PC-9 (cell line): ENCODE measurements around the gene ZNF710. TPM values are rescaled to one million over a fixed set of nuclear protein-coding genes. Genes with fewer than 3 reads are reported as not detected.

Source experiments
- BruUV-seq: library from RNA; stranded (reverse); fragments of 400-500 nt; replicated peaks from 2 replicates; lab custom pipeline; 2021; lab: Mats Ljungman, UMichigan
- CTCF ChIA-PET: fragments of 300-600 bp; sonication (Branson Sonifier 250); formaldehyde crosslinking; loops from one replicate; lab custom pipeline; 2022; ENCODE audit warnings: antibody characterized with exemption; lab: Charles Lee
- POLR2A ChIA-PET: fragments of 300-600 bp; sonication (Branson Sonifier 250); formaldehyde crosslinking; loops from one replicate; lab custom pipeline; 2022; ENCODE audit warnings: antibody characterized with exemption; ENCODE audit not compliant: unreplicated experiment; lab: Charles Lee
- DNase-seq, 2 experiments: peaks; one replicate each; pipeline versions ENCODE4 v3.0.0 to v3.0.0-alpha.2; 2015 to 2022; ENCODE audit warnings: mixed read lengths in 1 of 2
- H2AFZ ChIP-seq: fragments of 200-600 bp; sonication (generic); 2 replicates; pipeline ENCODE4 v1.8.1; 2017; ENCODE audit warnings: antibody characterized with exemption
- H3F3A ChIP-seq: fragments of 200-600 bp; sonication (generic); 2 replicates; pipeline ENCODE4 v1.8.1; 2017; ENCODE audit warnings: antibody characterized with exemption, mild to moderate bottlenecking, low read depth; ENCODE audit not compliant: insufficient read depth
- H3K27ac ChIP-seq: fragments of 200-600 bp; sonication (generic); 2 replicates; pipeline ENCODE4 v1.6.1; 2016; ENCODE audit warnings: mixed run types
- H3K27me3 ChIP-seq: fragments of 200-600 bp; sonication (generic); 2 replicates; pipeline ENCODE4 v1.6.1; 2016; ENCODE audit warnings: low read depth, mixed run types; ENCODE audit not compliant: insufficient read depth
- H3K36me3 ChIP-seq: fragments of 200-600 bp; sonication (generic); 2 replicates; pipeline ENCODE4 v1.6.1; 2016; ENCODE audit warnings: low read depth, mixed run types
- H3K4me1 ChIP-seq: fragments of 200-600 bp; sonication (generic); replicated peaks from 2 replicates; pipeline ENCODE4 v1.6.1; 2016; ENCODE audit warnings: mixed run types; ENCODE audit not compliant: insufficient read depth
- H3K4me2 ChIP-seq: fragments of 200-600 bp; sonication (generic); 2 replicates; pipeline ENCODE4 v1.6.1; 2017; ENCODE audit warnings: mixed run types
- H3K4me3 ChIP-seq: fragments of 200-600 bp; sonication (generic); 2 replicates; pipeline ENCODE4 v1.6.1; 2016; ENCODE audit warnings: mixed run types
- H3K79me2 ChIP-seq: fragments of 200-600 bp; sonication (generic); 2 replicates; pipeline ENCODE4 v1.6.1; 2017; ENCODE audit warnings: low read depth, mixed run types
- H3K9me2 ChIP-seq: fragments of 200-600 bp; sonication (generic); 2 replicates; pipeline ENCODE4 v1.8.1; 2017; ENCODE audit warnings: mild to moderate bottlenecking; ENCODE audit not compliant: insufficient read depth
- H3K9me3 ChIP-seq: fragments of 200-600 bp; sonication (generic); 2 replicates; pipeline ENCODE4 v1.8.1; 2016; ENCODE audit warnings: low read depth; ENCODE audit not compliant: insufficient read depth
- H4K20me1 ChIP-seq: fragments of 200-600 bp; sonication (generic); 2 replicates; pipeline ENCODE4 v1.8.1; 2017; ENCODE audit not compliant: insufficient read depth
- CTCF ChIP-seq: fragments of 200-600 bp; sonication (generic); conservative IDR thresholded peaks from 2 replicates; pipeline ENCODE4 v1.6.1; 2017; ENCODE audit warnings: mixed run types, antibody characterized with exemption, mild to moderate bottlenecking, moderate library complexity
- EZH2 ChIP-seq: fragments of 200-600 bp; sonication (generic); IDR thresholded peaks from 2 replicates; pipeline ENCODE4 v1.8.0; 2017; ENCODE audit warnings: antibody characterized with exemption, low read depth
- intact Hi-C: fragments of 100-400 bp; cut with micrococcal nuclease; formaldehyde crosslinking; loops from one replicate; pipeline ENCODE4 v1.10.0; 2022; ENCODE audit not compliant: unreplicated experiment
- total RNA-seq: library from RNA; stranded (reverse); gene quantifications from 2 replicates; pipeline ENCODE4 v1.2.3, GENCODE V29; 2021

ZNF710 gene
- total RNA-seq, 1 experiment from 2014 or later: 23.4 TPM

- intact Hi-C loops: no loop called here
- Histone ChIP-seq H3K79me2 (peaks cover 82% of the 10 kb centered on the region), H2AFZ (no peak overlapping the region), H3K9me3 (peaks cover 14% of the 10 kb centered on the region), H3K4me2 (no peak overlapping the region), H3K9me2 (no peaks in the 10 kb centered on the region), H3F3A (peaks cover 20% of the 10 kb centered on the region), H3K27ac (no peak overlapping the region), H3K4me1 (peaks cover 29% of the 10 kb centered on the region), H4K20me1 (0 out of 2 replicates have a peak, but pooled peaks cover 3% of the 10 kb centered on the region), H3K4me3 (no peak overlapping the region), H3K27me3 (no peaks in the 10 kb centered on the region), H3K36me3 (peaks cover 17% of the 10 kb centered on the region)
- no TSS peak for BruUV-seq
- no peak for TF ChIP-seq CTCF
- no peak for TF ChIP-seq EZH2
- CTCF ChIA-PET: no interaction called here
- POLR2A ChIA-PET: no interaction called here
- DNase-seq: no peak
Measured at GRCh38 chr15:90009301-90010022, 8.3 kb downstream of the ZNF710 start.

- H3K79me2 ChIP-seq: peaks cover 80% of the 10 kb centered on the region
- peaks cover 8% of the 10 kb centered on the region; the same call in 1 of the 2 replicates for H3K4me1 ChIP-seq
- H4K20me1 ChIP-seq: no peaks in the 10 kb centered on the region
- POLR2A ChIA-PET: no interaction called here
- H3K27me3 ChIP-seq: no peaks in the 10 kb centered on the region
- H3F3A ChIP-seq: 0 out of 2 replicates have a peak, but pooled peaks cover 7% of the 10 kb centered on the region
- H3K36me3 ChIP-seq: peaks cover 17% of the 10 kb centered on the region; the same call in 1 of the 2 replicates
- BruUV-seq: no TSS peak
- H3K27ac ChIP-seq: no peak overlapping the region
- H3K4me3 ChIP-seq: no peak overlapping the region
- intact Hi-C loops: no loop called here
- CTCF ChIA-PET: no interaction called here
- no peak overlapping the region for H3K4me2 ChIP-seq
- no peak overlapping the region for H2AFZ ChIP-seq
- DNase-seq: no peak
- TF ChIP-seq CTCF (no peak), EZH2 (no peak)
- H3K9me3 ChIP-seq: peaks cover 14% of the 10 kb centered on the region
- H3K9me2 ChIP-seq: no peaks in the 10 kb centered on the region
Measured at GRCh38 chr15:90011705-90012104, 10.6 kb downstream of the ZNF710 start.

GRCh38 chr15:90013503-90013937, 12.4 kb downstream of the ZNF710 start:
- no peak for DNase-seq
- H3K79me2 ChIP-seq: peaks cover 78% of the 10 kb centered on the region
- no TSS peak for BruUV-seq
- intact Hi-C loops: no loop called here
- H3K36me3 ChIP-seq: peaks cover 17% of the 10 kb centered on the region; the same call in 1 of the 2 replicates
- no peaks in the 10 kb centered on the region for H4K20me1 ChIP-seq
- no peaks in the 10 kb centered on the region for H3K27me3 ChIP-seq
- no peak overlapping the region for H3K4me2 ChIP-seq
- H2AFZ ChIP-seq: no peak overlapping the region
- H3F3A ChIP-seq: 0 out of 2 replicates have a peak, but pooled peaks cover 7% of the 10 kb centered on the region
- POLR2A ChIA-PET: no interaction called here
- H3K9me3 ChIP-seq: peaks cover 14% of the 10 kb centered on the region
- H3K4me1 ChIP-seq: no peaks in the 10 kb centered on the region
- no peak overlapping the region for H3K4me3 ChIP-seq
- CTCF ChIA-PET: no interaction called here
- H3K9me2 ChIP-seq: no peaks in the 10 kb centered on the region
- H3K27ac ChIP-seq: no peak overlapping the region
- no peak for TF ChIP-seq CTCF
- TF ChIP-seq EZH2: no peak
